ENCODE measurements around the gene CDC42BPG.

GRCh38 chr11:64839335-64839734 is 5.1 kb downstream of the CDC42BPG start:
- no peak for TF ChIP-seq POLR2A (IDR thresholded peaks at IDR 0.05)
- TF ChIP-seq, protein P1, sequence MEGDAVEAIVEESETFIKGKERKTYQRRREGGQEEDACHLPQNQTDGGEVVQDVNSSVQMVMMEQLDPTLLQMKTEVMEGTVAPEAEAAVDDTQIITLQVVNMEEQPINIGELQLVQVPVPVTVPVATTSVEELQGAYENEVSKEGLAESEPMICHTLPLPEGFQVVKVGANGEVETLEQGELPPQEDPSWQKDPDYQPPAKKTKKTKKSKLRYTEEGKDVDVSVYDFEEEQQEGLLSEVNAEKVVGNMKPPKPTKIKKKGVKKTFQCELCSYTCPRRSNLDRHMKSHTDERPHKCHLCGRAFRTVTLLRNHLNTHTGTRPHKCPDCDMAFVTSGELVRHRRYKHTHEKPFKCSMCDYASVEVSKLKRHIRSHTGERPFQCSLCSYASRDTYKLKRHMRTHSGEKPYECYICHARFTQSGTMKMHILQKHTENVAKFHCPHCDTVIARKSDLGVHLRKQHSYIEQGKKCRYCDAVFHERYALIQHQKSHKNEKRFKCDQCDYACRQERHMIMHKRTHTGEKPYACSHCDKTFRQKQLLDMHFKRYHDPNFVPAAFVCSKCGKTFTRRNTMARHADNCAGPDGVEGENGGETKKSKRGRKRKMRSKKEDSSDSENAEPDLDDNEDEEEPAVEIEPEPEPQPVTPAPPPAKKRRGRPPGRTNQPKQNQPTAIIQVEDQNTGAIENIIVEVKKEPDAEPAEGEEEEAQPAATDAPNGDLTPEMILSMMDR (IDR thresholded peaks at IDR 0.05) = no peak

Measured in heart left ventricle (tissue), 13 donors.